NCI-H2196 treated with DMSO at 0.1 percent for 48 hours (cell line): Measurements from ENCODE around the gene FGFRL1.

Experiments used
- DNase-seq: peaks from one replicate; lab custom pipeline; 2025; ENCODE audit not compliant: unreplicated experiment; lab: John Stamatoyannopoulos, UW

Gene FGFRL1

DNA sequence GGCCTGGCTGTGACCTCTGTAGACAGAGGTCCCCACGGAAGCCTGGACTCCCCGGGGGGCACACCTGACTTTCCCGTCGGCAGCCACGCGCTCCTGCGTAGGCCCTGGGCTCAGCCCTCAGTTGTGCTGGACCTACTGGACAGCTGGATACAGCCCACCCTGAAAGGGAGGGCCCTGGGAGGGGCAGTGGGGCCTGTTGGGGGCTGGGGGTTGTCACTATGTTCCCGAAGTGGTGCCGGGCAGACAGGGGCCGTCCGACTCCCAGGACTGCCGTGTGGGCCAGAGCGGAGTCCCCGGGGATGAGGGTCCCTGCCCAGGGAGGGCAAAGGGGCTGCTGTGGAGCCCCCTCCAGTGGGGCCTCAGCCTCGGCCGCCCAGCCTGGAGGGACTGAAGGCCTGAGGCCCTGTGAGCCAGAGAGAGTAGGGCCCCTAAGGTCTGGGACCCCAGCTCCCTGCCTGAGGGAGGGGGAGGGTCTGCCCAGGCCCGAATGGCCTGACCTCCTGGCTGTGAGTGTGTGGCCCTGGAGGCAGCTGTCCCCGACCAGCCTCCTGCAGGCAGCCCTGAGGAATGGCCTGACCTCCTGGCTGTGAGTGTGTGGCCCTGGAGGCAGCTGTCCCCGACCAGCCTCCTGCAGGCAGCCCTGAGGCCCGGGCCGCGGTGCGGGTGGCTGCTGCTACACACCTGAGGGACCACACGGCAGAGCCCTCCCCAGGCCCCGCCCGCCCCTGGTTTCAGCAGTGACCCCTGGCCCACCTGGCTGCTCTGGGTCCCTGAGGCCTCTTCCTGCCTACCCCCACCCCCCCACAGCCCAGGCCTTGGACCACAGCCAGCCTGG, 25.8 kb downstream of the FGFRL1 start:
- no peak for DNase-seq

GRCh38 chr4:1038948-1039492, 27.6 kb downstream of the FGFRL1 start:
- DNase-seq = no peak

DNA sequence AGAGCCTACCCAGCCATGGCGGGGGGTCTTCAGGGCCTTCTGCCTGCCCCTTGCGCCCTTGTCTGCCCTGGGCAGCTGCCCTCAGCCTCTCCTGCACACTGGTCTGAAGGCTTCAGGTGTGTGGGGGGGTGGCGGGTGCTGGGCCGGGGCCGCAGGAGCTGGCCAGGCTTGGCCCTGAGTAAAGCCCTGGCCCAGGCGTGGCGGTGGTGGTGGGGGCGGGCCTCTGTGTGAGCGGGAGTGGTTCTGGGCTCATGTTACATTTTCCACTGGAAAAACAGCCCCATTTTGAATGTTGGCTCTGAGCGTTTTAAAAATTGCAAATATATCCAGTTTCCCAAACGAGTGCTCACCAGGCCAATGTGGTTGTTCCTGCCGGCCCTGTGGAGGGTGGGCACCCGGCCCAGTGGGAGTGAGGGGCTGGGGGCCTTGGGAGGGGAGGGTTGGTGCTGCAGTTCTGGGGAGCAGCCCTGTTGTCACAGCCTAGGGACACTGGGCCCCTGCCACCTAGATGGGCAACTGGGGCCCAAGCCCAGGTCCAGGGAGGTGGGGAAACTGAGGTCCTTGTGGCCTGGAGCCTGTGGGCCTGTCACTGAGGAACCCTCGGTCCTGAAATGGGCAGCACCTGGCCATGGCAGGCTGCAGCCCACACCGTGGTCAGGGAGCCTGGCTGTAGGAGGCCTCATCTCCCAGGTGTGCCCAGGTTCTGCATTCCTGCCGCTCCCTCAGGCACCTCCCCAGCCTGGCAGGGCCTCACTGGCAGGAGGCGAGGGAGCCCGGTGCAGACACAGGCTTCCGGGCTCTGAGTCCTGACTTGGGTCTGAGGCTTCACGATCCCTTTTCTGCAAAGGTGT, 28.3 kb downstream of the FGFRL1 start:
- DNase-seq = peak; percentile 37

GRCh38 chr4:1040344-1041146, 29.1 kb downstream of the FGFRL1 start:
- no peak for DNase-seq

GRCh38 chr4:1041147-1041935, 29.9 kb downstream of the FGFRL1 start:
- DNase-seq = no peak

DNA sequence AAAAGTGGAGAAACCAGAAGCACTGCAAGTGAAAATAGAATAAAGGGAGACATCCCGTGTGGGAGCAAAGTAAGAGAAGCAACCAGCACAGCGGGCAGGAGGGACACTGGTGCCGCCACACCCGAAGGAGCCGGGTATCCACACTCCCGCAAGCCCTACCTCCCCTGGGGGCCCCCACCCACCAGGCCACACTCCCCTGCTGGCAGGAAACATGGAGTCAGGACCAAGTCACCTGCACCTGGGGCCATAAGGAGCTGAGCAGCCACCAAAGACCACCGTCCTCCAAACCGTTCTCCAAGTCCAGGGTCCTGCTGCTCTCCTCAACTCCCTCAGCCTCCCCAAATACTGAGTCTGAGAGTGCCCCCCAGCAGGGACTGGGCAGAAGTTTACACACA, 30.5 kb downstream of the FGFRL1 start:
- no peak for DNase-seq

DNA sequence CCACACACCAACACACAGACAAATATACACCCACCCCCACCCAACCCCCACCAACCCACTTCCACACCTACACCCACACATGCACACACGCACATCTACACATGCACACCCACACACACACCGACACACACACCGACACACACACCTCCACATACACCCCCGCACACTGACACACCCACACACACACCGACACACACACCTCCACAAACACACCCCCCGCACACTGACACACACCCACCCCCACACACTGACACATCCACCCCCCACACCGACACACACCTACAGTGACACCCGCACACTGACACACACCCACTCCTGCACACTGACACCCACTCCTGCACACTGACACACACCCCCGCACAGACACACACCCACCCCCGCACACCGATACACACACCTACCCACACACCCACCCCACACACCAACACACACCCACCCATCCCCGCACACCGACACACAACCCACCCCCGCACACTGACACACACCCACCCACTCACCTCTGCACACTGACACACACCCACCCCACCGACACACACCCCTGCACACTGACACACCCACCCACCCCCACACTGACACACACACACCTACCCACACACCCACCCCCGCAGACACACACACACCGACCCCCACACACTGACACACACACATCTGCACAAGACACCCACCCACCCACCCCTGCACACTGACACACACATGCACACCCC, 31.1 kb downstream of the FGFRL1 start:
- no peak for DNase-seq

GRCh38 chr4:1043162-1043561, 31.7 kb downstream of the FGFRL1 start:
- DNase-seq = no peak

DNA sequence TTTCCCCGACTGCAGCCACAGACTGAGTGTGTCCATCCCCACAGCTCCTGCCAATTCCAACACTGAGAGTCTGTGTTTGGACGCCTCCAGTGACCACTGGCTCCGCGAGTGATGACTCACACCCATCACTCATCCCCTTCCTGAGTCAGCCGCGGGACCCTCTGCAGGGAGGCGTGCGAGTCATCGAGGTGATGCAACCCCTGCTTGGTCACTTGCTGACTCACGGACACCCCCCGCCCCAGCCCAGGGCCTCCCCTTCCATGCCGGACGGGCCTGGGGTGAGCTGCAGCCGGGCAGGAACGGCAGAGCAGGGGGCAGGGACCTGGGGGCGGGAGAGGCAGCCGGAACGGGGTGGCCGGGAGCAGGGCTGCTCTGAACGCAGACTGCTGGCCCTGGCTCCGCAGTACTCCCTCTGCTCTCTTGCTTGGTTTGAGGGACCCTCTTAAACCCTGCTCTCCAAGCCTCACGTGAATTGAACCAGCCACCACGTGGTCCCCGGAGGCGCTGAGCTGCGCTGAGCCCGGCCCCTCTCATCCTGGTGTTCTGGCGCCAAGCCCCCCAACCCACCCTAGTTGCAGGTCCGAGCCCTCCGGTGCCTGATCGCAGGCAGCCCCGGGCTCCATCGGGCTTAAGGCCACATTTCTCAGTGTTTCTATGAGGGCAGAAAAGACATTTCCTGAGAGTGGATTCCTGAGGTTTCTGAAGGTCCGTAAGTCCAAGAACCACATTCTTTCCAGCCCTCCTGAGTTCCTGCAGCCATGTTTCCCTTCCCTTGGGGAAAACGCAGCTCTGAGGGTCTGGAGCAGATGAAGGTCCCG, 32.4 kb downstream of the FGFRL1 start:
- no peak for DNase-seq

GRCh38 chr4:1044469-1045192, 33.2 kb downstream of the FGFRL1 start:
- DNase-seq = no peak

DNA sequence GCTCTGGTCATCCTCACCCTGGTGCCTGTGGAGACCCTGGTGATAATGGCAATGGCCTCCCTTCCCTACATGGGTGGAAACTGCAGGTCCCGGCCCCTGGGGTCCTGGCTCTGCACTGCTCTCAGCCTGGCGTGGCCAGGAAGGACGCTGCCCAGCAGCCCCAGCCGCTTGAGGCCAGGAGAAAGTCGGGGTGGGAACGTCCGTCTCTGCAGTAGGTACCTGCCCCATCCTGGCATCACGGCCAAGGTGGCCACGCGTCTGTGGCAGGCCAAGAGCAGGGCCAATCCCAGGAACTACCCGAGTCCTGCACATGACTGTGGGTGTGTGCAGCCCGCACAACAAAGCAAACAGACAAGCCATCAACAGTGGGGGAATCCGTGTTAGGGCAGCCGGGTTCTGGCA, 33.8 kb downstream of the FGFRL1 start:
- DNase-seq = no peak

DNA sequence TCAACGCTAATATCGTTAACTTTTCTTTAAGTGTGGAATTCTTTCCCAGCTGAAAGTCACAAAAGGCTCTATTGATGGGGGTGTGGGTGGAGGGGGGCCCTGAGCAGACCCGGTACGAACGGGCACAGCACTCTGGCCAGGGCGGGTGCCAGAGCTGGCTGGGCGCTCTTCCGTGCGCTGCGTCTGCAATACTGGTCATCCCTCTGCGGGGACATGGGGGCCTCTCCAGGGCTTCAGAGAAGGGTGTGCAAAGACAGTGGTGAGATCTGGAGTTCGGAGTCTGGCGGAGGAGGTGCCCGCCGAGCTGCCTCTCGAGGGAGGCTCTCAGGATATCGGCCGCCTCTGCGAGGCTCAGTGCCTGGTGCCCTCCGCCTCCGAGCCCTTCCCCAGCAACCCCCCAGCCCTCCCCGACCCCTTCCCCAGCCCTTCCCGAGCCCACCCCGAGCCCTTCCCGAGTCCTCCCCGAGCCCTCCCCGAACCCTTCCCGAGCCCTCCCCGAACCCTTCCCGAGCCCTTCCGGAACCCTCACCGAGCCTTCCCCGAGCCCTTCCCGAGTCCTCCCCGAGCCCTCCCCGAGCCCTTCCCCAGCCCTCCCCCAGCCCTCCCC, 34.3 kb downstream of the FGFRL1 start:
- DNase-seq = no peak

GRCh38 chr4:1046581-1047011, 35.2 kb downstream of the FGFRL1 start:
- DNase-seq = peak; percentile 38

DNA sequence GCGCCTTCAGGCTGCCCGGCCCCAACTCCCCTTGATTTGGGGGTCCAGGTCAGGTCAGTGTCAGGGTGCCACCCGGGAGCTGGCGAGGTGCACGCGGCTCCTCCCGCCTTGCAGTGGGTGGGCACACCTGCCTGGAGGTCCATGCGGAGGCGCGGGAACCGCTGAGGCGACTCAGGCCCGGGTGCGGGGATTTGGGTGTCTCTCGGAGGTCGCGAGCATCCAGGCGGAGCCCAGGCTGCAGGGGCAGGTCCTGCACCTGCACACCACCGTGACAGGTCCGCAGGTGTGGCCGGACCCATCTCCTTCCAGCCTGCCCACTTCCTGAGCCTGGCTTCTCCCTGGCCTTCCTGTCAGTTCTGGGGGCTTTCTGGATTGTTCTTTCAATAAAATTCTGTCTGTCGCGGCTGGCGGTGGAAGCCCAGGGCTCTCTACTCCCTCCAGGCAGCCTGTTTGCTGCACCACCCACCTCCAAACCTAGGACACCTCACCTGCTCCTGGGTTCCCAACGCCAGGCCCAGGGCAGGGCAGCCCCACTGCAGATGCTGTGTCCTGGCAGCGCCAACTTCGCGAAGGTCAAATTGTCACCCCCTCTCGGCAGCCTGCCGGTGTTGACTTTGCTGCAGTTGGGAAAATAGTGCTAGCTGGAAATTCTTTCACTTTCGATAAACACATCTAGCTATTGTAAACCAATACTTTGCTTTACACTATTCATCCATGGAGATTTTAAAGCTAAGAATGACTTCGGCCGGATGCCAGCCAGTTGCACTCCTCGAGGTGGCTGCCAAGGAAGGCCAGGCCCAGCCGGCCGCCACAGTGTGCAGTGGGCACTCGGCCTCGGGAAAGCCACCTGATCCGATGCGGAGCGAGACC, 35.9 kb downstream of the FGFRL1 start:
- no peak for DNase-seq

GRCh38 chr4:1047976-1048772, 36.7 kb downstream of the FGFRL1 start:
- no peak for DNase-seq
